ENCODE results near the gene PRTG.
"Not testable (repeated sequence)": the region's sequence is repeated elsewhere in the genome, so short reads cannot be mapped to it uniquely, and the experiment has no call there.

PRTG gene

GRCh38 chr15:55742498-55742926 lies 440 bp downstream of the PRTG start:
- DNase-seq (ENCODE audit: low read depth in 2 of 2), result no peak

GRCh38 chr15:55741833-55742497 lies 987 bp downstream of the PRTG start:
- no peak for DNase-seq (ENCODE audit: low read depth in 2 of 2)

- DNase-seq (ENCODE audit: low read depth in 2 of 2), result no peak
Measured at GRCh38 chr15:55740981-55741832, 1.7 kb downstream of the PRTG start.

GRCh38 chr15:55740359-55740878 lies 2.5 kb downstream of the PRTG start:
- DNase-seq (ENCODE audit: low read depth in 2 of 2), result no peak

GRCh38 chr15:55739641-55740040 lies 3.3 kb downstream of the PRTG start:
- DNase-seq (ENCODE audit: low read depth in 2 of 2), result no peak

- DNase-seq (ENCODE audit: low read depth in 2 of 2), result no peak
Measured at GRCh38 chr15:55738715-55739114, 4.2 kb downstream of the PRTG start.

GRCh38 chr15:55737373-55737772 lies 5.6 kb downstream of the PRTG start:
- no peak for DNase-seq (ENCODE audit: low read depth in 2 of 2)

- DNase-seq (ENCODE audit: low read depth in 2 of 2), result no peak
Measured at GRCh38 chr15:55736756-55737155, 6.2 kb downstream of the PRTG start.

GRCh38 chr15:55734641-55735040 lies 8.3 kb downstream of the PRTG start:
- no peak for DNase-seq (ENCODE audit: low read depth in 2 of 2)

GRCh38 chr15:55733461-55733860 lies 9.5 kb downstream of the PRTG start:
- DNase-seq (ENCODE audit: low read depth in 2 of 2), result not testable (repeated sequence)

- no peak for DNase-seq (ENCODE audit: low read depth in 2 of 2)
Measured at GRCh38 chr15:55721554-55722185, 21.3 kb downstream of the PRTG start.

GRCh38 chr15:55715355-55716076 lies 27.4 kb downstream of the PRTG start:
- no peak for DNase-seq (ENCODE audit: low read depth in 2 of 2)

GRCh38 chr15:55714064-55714463 lies 28.9 kb downstream of the PRTG start:
- DNase-seq (ENCODE audit: low read depth in 2 of 2), result no peak

- no peak for DNase-seq (ENCODE audit: low read depth in 2 of 2)
Measured at GRCh38 chr15:55712363-55712762, 30.6 kb downstream of the PRTG start.

- peak in 1 of 2 experiments; percentile 4 for DNase-seq (ENCODE audit: low read depth in 2 of 2)
Measured at GRCh38 chr15:55710286-55710685, 32.7 kb downstream of the PRTG start.

- DNase-seq (ENCODE audit: low read depth in 2 of 2), result no peak
Measured at GRCh38 chr15:55709458-55709857, 33.5 kb downstream of the PRTG start.

GRCh38 chr15:55708720-55709119 lies 34.2 kb downstream of the PRTG start:
- no peak for DNase-seq (ENCODE audit: low read depth in 2 of 2)

GRCh38 chr15:55707951-55708350 lies 35.0 kb downstream of the PRTG start:
- DNase-seq (ENCODE audit: low read depth in 2 of 2), result no peak

GRCh38 chr15:55707518-55707917 lies 35.4 kb downstream of the PRTG start:
- DNase-seq (ENCODE audit: low read depth in 2 of 2), result no peak

GRCh38 chr15:55703873-55704301 lies 39.1 kb downstream of the PRTG start:
- DNase-seq (ENCODE audit: low read depth in 2 of 2), result no peak

- no peak for DNase-seq (ENCODE audit: low read depth in 2 of 2)
Measured at GRCh38 chr15:55700876-55701275, 42.1 kb downstream of the PRTG start.

GRCh38 chr15:55698653-55699052 lies 44.3 kb downstream of the PRTG start:
- no peak for DNase-seq (ENCODE audit: low read depth in 2 of 2)

All from fibroblast of skin of left quadriceps (primary cell).